Bladder microvascular endothelial cell (primary cell): ENCODE data around the gene TBL1X. TPM values are rescaled to one million over a fixed set of nuclear protein-coding genes. Genes with fewer than 3 reads are reported as not detected.

ENCODE experiments used
- total RNA-seq: library from RNA; depleted of rRNA; stranded (reverse); fragments of >200 nt; gene quantifications from 2 replicates; pipeline ENCODE4 v1.2.3, GENCODE V29; 2014

Gene TBL1X
- total RNA-seq = 5.8 and 14.9 TPM in 2 replicates

GRCh38 chrX:9464435-9465371, at the start of gene TBL1X:
Gene TBL1X, plus strand, starts transcription at chrX:9465058. Its CDS starts 188,529 bp downstream, at chrX:9653587.

GRCh38 chrX:9765737-9766097, 300.9 kb downstream of the TBL1X start, which contains the start of gene GPR143:
Gene GPR143, minus strand, starts transcription at chrX:9765847. Its CDS starts 30 bp downstream, at chrX:9765817.

GRCh38 chrX:9785944-9786797, 321.3 kb downstream of the TBL1X start, which contains the start of gene SHROOM2:
Gene SHROOM2, plus strand, starts transcription at chrX:9786429. Its CDS starts 117 bp downstream, at chrX:9786546.

